Activated T-helper 9 cell treated with anti-CD3 and anti-CD28 coated beads, Interleukin-2, amount 50 U/mL, for 16 hours (primary cell): ENCODE results near the gene TOM1.
A peak's percentile ranks its signal among the peaks of the same experiment; 100 is the strongest.

Experiments
- DNase-seq: peaks from one replicate; pipeline ENCODE4 v3.0.0-alpha.2; 2020; ENCODE audit warnings: low read depth

TOM1 gene

GRCh38 chr22:35369996-35370395, 70.3 kb downstream of the TOM1 start:
- DNase-seq = no peak

GRCh38 chr22:35373781-35374180, 74.1 kb downstream of the TOM1 start:
- no peak for DNase-seq

GRCh38 chr22:35375031-35375430, 75.3 kb downstream of the TOM1 start:
- DNase-seq = no peak

GRCh38 chr22:35375526-35375925, 75.8 kb downstream of the TOM1 start:
- no peak for DNase-seq

- no peak for DNase-seq
Observed at GRCh38 chr22:35376728-35377472, 77.2 kb downstream of the TOM1 start.

GRCh38 chr22:35377735-35378134, 78.0 kb downstream of the TOM1 start:
- DNase-seq = no peak

GRCh38 chr22:35378621-35379020, 78.9 kb downstream of the TOM1 start:
- DNase-seq = no peak

GRCh38 chr22:35379146-35379993, 79.7 kb downstream of the TOM1 start:
- no peak for DNase-seq

- no peak for DNase-seq
Observed at GRCh38 chr22:35380013-35380412, 80.3 kb downstream of the TOM1 start.

- peak; percentile 19 for DNase-seq
Observed at GRCh38 chr22:35380537-35381423, 81.1 kb downstream of the TOM1 start, which contains the start of gene HMOX1. HMOX1 (plus strand) TSS chr22:35381096; CDS start chr22:35381174, 78 bp downstream.

- no peak for DNase-seq
Observed at GRCh38 chr22:35381424-35382009, 81.8 kb downstream of the TOM1 start.

GRCh38 chr22:35383679-35384071, 84.0 kb downstream of the TOM1 start:
- DNase-seq = no peak

- no peak for DNase-seq
Observed at GRCh38 chr22:35384527-35384926, 84.8 kb downstream of the TOM1 start.

- DNase-seq = no peak
Observed at GRCh38 chr22:35384975-35385588, 85.4 kb downstream of the TOM1 start.

GRCh38 chr22:35386670-35387288, 87.1 kb downstream of the TOM1 start:
- DNase-seq = no peak

- DNase-seq = no peak
Observed at GRCh38 chr22:35390933-35391332, 91.2 kb downstream of the TOM1 start.

- DNase-seq = no peak
Observed at GRCh38 chr22:35392357-35392756, 92.7 kb downstream of the TOM1 start.

GRCh38 chr22:35393116-35394010, 93.7 kb downstream of the TOM1 start:
- no peak for DNase-seq

- DNase-seq = no peak
Observed at GRCh38 chr22:35394011-35394312, 94.3 kb downstream of the TOM1 start.
